ENCODE results near the gene WWC1.
"Not testable (repeated sequence)": the region's sequence is repeated elsewhere in the genome, so short reads cannot be mapped to it uniquely, and the experiment has no call there.

The WWC1 gene

GRCh38 chr5:168334695-168335094 is 43.2 kb downstream of the WWC1 start:
- no peak for DNase-seq (ENCODE audit: low read depth)

GRCh38 chr5:168337361-168337760 is 45.9 kb downstream of the WWC1 start:
- DNase-seq (ENCODE audit: low read depth), result no peak

- no peak for DNase-seq (ENCODE audit: low read depth)
These were observed 47.8 kb downstream of the WWC1 start for GRCh38 chr5:168339109-168339771.

DNA sequence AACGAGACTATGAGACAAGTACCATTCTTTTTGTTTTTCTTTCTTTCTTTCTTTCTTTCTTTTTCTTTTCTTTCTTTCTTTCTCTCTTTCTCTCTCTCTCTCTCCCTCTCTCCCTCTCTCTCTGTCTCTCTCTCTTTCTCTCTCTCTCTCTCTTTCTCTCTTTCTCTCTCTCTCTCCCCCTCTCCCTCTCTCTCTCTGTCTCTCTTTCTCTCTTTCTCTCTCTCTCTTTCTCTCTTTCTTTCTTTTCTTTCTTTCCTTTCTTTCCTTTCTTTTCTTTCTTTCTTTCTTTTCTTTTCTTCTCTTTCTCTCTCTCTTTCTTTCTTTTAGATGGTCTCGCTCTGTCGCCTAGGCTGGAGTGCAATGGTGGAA is 48.3 kb downstream of the WWC1 start:
- not testable (repeated sequence) for DNase-seq (ENCODE audit: low read depth)

- no peak for DNase-seq (ENCODE audit: low read depth)
These were observed 49.0 kb downstream of the WWC1 start for GRCh38 chr5:168340487-168340886.

GRCh38 chr5:168341178-168341577 is 49.7 kb downstream of the WWC1 start:
- no peak for DNase-seq (ENCODE audit: low read depth)

DNA sequence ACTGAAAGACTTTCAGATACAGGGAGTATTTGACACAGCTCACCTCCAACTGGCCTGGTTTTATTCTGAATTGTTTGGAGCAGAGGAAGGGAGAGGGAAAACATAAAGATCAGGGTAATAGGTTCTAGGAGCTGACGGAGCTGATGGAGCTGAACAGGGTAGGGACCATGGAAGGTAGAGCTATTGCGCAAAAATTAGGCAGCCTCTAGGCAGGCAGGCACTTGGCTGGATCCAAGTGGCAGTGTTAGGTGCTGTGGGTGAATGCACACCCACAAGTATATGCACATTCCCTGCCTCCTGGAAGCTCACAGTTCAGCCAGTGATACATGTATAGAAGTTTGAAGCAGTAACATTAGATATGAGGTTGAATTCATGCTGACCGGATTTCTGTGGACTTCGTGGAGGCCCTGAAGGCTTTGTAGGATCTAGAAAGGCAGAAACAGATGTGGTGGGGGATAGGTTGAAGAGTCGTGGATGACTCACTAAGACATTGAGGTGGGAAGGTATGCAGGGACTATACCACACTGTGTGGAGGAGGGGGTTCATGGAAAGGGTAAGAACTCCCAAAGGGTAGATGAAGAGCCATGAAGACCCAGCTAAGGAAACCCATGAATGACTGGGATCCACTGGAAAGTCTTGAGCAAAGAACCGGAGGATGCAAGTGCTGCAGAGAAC is 50.8 kb downstream of the WWC1 start:
- no peak for DNase-seq (ENCODE audit: low read depth)

GRCh38 chr5:168342985-168343384 is 51.5 kb downstream of the WWC1 start:
- DNase-seq (ENCODE audit: low read depth), result no peak

- no peak for DNase-seq (ENCODE audit: low read depth)
These were observed 55.0 kb downstream of the WWC1 start for GRCh38 chr5:168346417-168346816.

- no peak for DNase-seq (ENCODE audit: low read depth)
These were observed 56.1 kb downstream of the WWC1 start for GRCh38 chr5:168347368-168348083.

DNA sequence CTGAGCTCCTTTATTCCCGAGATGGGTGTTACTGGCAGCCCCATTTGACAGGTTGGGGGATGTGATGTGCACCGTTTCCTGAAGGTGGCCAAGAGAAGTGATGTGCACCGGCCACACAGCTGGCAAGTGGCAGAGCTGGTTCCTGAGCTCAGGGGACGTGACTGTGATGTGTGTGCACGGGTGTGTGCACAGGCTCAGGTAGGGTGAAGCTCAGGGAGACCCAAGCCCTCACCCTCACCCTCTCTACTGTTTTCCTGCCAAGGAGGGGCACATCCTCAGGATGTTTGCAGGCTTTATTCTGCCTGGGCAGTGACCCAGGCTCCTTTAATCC is 56.6 kb downstream of the WWC1 start:
- DNase-seq (ENCODE audit: low read depth), result no peak

GRCh38 chr5:168350315-168350714 is 58.9 kb downstream of the WWC1 start:
- no peak for DNase-seq (ENCODE audit: low read depth)

GRCh38 chr5:168353216-168353957 is 61.9 kb downstream of the WWC1 start:
- no peak for DNase-seq (ENCODE audit: low read depth)

DNA sequence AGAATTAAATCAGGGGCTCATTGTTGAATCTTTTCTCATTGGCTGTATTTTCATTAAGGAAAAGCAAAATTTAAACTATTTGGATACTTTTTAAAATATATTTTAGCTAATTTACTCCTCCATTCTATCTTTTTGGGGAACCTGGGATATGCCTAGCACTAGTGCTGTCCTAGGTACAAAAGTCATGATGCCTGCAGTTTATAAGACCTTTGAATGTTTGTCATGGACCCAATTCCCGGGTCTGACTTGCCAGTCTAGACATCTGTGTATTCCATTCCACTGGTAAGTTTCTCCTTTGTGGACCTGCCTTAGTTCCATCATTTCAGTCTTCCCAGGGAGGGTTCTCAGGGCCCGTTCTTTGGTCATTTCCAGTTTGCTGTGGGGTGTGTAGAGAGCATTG is 63.0 kb downstream of the WWC1 start:
- DNase-seq (ENCODE audit: low read depth), result no peak

GRCh38 chr5:168356171-168356570 is 64.7 kb downstream of the WWC1 start:
- no peak for DNase-seq (ENCODE audit: low read depth)

GRCh38 chr5:168356592-168356991 is 65.1 kb downstream of the WWC1 start:
- no peak for DNase-seq (ENCODE audit: low read depth)

DNA sequence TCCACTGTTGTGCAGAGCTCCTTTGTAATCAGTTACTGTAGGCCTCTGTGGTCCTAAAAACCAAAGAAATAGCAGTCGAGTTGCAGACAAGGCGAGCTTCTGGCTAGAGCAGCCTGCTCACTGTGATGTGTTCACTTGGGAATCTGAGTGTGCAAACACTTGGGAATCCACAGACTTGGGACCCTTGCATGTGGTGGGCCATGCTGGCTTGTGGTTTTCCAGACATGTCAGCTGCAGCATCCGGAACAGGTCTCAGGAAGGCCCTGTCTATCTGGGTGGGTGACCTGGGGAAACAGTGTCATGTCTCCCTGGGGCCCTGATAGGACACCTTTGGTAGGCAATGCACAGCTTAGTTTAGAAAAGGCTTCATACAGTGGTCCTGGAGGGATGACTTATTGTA is 66.4 kb downstream of the WWC1 start:
- no peak for DNase-seq (ENCODE audit: low read depth)

DNA sequence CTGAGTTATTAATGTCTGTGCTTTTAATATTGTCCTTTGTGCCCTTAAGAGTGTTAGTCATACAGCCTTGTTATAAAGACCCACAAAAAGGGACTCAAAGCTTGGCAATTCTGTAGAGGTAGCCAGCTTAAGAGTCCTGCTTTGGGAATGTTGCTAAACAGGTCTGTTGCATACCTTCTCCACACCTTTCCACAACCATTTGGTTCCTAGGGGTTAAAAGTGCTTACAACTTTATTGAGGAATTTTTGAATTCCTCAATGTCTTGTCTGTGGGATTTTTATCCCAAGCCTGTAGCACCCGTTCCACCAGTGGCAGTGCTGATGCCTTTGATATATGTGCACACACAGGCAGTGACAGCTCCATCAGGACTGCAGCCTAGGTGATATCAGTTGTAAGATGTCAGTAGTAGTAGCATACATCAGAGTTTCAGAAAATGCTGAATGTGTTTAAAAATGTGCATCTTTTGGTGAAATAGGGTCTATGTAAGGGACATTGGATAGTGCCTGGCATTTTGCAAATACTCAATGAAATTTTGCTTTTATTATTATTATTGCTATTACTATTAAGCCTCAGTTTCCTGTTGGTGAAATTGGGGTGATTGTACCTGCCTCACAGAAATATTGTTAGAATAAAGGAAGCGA is 68.5 kb downstream of the WWC1 start:
- no peak for DNase-seq (ENCODE audit: low read depth)

DNA sequence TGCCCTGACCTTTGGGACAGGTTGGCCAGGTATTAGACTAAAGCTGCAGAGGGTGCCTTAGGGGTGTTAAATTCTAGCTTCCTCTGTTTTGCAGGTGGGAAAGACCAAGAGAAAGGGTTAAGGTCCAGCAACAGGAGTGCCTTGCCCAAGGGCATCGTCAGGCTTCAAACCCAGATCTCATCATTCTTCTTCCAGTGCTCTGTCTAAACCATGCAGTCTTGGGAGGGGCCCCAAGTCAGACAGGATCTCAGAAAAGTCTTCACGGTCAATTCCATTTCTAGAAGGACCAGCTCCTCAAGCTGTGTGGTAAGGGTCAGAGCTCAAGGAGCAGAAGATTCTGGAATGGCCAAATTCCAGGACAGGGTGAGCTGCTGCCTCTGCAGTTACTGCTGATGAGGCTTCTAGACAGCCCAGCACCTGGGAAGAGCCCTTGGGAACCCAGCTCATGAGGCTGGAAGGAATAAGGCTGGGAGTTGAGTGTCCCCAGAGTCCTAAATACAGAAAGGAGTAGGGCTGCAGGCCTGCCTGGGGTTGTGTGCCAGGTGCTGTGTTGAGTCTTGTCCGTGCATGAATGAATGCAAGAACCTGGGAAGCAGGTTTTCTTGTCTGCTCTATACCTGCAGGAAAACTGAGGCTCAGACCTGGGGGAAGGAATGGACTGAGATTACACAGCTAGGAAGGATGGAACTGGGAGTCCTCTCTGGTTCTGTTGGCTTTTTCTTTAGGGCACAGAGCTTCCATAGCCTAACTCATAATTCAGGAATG is 69.3 kb downstream of the WWC1 start:
- no peak for DNase-seq (ENCODE audit: low read depth)

GRCh38 chr5:168362097-168362885 is 70.8 kb downstream of the WWC1 start:
- DNase-seq (ENCODE audit: low read depth), result no peak

GRCh38 chr5:168364151-168364661 is 72.8 kb downstream of the WWC1 start:
- no peak for DNase-seq (ENCODE audit: low read depth)
